ENCODE results near the gene TSPAN18. TPM values are rescaled to one million over a fixed set of nuclear protein-coding genes. Genes with fewer than 3 reads are reported as not detected.

The TSPAN18 gene
- total RNA-seq, 1 donor from 2014 or later = 26.3 TPM

DNA sequence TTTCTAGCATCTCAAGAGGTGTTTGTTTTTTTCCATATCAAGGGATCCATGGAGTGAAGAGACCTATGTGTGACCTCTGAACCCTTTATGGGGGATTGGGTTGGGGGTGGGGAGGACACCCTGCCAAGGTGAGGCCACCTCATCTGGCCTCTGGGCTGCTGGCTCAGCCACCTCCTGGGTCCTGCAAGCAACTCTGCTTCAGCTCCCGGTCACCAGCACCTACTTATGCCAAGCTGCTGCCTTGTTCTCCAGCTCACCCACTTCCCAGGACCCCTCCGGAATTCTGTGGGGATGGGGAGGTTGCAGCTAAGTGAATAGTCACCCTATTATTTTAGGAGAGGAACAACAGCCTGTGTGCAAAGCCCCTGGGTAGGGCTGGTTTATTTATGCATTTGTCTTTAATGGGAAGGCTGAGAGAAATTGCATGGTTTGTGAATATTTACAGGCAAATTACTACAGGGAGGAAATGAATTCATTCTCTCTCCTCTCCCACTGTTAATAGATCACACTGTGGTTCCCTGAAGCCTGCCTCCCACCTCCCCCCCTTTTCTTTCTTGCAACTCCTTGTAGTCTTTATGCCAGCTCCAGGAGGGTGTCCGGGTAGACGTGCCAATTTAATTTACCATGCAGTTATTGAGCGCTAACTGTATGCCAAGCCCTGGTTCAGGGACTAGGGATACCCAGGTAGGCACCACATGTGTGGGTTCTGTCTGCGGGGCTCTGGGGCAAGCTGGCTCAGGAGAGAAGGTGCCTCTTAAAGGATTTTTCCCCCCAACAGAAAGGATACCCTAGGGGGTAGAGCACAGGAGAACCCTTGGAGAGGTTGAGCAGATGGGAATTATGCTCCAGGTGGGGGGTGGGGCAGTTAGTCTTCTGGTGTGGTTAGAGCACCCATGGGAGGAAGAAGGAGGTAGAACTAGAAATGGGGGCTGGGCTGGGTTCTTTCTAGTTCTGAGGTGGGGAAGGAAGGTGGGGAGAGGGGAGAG is 50.7 kb downstream of the TSPAN18 start:
- no peak for DNase-seq (ENCODE audit: low read depth in 2 of 2)

DNA sequence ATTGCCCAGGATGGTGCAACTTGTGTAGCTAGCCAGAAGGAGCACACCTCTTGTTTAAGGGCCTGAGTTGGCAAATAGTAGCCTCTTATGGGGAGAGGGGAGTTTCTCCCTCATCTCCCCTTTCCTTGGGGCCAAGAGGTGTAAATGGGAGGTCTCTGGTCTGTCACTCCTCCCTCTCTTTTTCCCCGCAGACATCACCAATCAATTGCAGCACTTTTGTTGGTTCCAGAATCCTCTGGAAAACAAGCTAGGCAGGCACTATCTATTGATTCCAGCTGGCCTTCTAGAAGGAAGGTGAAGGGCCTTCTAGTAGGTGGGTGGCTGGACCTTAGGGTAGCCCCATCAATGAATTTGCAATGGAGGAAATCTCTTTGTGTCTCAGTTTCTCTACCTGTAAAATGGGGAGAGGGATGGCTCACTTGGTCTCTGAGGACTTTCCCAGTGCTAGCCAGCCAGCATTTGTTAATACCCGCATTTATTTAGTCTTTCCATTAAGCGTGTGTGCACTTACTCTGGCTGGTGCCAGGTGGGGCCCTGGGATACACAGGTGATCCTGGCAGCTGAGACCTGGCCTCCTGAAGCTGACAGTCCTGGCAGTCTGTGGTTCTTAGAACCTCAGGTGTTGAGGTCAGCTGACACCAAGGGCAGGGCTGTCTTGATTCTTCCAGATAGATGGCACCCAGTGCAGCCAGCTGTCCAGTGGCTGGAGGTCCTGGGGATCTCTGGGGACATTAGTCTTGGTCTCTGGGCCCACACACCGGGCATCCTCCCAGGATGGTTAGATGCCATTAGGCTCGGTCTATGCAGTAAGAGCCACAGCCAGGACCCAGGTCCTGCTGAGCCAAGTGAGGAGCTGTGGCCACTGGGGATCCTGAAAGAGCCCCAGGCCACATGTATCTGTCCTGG is 51.7 kb downstream of the TSPAN18 start:
- DNase-seq (ENCODE audit: low read depth in 2 of 2) = no peak

GRCh38 chr11:44779736-44780520 is 53.2 kb downstream of the TSPAN18 start:
- DNase-seq (ENCODE audit: low read depth in 2 of 2) = no peak

- DNase-seq (ENCODE audit: low read depth in 2 of 2) = no peak
Measured at GRCh38 chr11:44780940-44781631, 54.3 kb downstream of the TSPAN18 start.

DNA sequence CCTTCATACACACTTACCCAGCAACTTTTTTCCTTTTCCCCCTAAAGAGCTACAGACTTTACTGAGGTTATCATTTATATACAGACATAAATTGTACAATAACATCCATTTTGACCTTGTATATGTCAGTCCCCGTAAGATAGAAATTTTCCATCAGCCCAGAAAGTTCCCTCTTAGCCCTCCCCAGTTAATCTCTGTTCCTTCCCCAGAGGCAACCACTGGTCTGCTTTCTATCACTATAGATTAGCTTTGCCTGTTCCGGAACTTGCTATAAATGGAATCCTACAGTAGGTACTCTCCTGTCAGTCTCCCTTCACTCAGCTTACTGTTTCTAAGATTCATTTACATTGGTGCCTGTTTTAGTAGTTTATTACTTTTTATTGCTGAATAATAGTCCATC is 54.9 kb downstream of the TSPAN18 start:
- DNase-seq (ENCODE audit: low read depth in 2 of 2) = no peak

DNA sequence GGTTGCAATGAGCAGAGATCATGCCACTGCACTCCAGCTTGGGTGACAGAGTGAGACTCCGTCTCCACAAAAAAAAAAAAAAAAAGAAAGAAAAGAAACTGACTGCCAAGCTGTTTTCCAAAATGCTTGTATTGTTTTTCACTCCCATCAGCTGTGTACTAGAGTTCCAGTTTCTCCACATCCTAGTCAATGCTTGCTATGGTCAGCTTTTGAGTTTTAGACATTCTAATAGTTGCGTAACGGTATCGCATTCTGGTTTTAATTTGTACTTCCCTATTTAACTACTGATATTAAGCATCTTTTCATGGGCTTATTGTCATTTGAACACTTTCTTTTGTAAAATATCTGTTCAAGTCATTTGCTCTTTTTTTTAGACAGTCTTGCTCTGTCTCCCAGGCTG is 55.7 kb downstream of the TSPAN18 start:
- no peak for DNase-seq (ENCODE audit: low read depth in 2 of 2)

- no peak for DNase-seq (ENCODE audit: low read depth in 2 of 2)
Measured at GRCh38 chr11:44784436-44784760, 57.6 kb downstream of the TSPAN18 start.

DNA sequence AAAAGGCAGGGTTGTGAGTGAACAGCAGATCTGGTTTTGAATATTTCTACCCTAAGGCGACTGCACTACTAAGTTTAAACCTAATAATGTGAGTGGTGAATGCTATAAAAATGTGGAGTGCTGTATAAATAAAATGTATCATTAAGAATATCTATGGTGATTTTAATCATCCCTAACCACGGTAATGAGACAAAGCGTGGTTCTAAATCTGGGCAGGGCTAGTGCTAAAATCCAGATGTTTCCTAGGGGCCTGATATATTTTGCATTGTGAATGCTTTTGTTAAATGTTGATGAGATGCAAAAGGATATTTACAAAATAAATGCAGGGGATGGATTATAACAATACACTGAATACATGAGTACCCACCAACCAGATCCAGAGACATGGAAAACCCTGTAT is 58.1 kb downstream of the TSPAN18 start:
- no peak for DNase-seq (ENCODE audit: low read depth in 2 of 2)

- DNase-seq (ENCODE audit: low read depth in 2 of 2) = peak in 1 of 2 donors; percentile 24
Measured at GRCh38 chr11:44785856-44786607, 59.3 kb downstream of the TSPAN18 start.

- no peak for DNase-seq (ENCODE audit: low read depth in 2 of 2)
Measured at GRCh38 chr11:44787070-44787469, 60.3 kb downstream of the TSPAN18 start.

GRCh38 chr11:44787981-44788380 is 61.2 kb downstream of the TSPAN18 start:
- DNase-seq (ENCODE audit: low read depth in 2 of 2) = no peak

GRCh38 chr11:44788536-44789261 is 61.9 kb downstream of the TSPAN18 start:
- DNase-seq (ENCODE audit: low read depth in 2 of 2) = peak in 1 of 2 donors; percentile 68

DNA sequence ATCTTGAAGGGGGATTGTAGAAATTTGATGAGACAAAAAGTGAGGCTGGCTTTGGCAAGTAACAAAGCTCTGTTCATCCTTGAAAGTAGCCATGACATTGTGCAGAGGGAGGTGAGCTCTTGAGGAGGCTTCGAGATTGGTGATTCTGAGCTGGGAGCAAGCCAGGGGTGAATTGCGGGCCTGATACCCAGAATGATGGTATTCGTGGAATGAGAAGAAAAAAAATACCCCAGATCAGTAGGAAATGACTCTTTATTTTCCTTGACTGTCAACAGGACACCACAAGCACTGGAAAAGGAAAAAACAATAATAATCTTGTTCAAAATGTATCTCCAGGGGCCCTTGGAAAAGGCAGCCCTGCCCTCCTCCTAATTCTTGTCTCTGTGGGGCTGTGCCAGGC is 62.7 kb downstream of the TSPAN18 start:
- peak in 1 of 2 donors; percentile 49 for DNase-seq (ENCODE audit: low read depth in 2 of 2)

DNA sequence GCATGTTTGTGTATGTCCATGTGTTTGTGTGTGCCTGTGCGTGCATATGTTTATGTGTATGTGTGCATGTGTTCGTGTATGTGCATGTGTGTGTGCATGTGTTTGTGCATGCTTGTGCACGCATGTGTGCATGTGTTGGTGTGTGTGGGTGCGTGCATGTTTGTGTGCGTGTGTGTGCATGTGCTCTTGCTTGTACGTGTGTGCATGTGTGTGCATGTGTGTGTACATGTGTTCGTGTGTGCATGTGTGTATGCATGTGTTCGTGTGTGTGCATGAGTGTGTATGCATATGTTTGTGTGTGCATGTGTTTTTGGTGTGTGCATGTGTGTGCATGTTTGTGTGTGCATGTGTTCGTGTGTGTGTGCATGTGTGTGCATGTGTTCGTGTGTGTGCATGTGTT is 63.4 kb downstream of the TSPAN18 start:
- DNase-seq (ENCODE audit: low read depth in 2 of 2) = no peak

DNA sequence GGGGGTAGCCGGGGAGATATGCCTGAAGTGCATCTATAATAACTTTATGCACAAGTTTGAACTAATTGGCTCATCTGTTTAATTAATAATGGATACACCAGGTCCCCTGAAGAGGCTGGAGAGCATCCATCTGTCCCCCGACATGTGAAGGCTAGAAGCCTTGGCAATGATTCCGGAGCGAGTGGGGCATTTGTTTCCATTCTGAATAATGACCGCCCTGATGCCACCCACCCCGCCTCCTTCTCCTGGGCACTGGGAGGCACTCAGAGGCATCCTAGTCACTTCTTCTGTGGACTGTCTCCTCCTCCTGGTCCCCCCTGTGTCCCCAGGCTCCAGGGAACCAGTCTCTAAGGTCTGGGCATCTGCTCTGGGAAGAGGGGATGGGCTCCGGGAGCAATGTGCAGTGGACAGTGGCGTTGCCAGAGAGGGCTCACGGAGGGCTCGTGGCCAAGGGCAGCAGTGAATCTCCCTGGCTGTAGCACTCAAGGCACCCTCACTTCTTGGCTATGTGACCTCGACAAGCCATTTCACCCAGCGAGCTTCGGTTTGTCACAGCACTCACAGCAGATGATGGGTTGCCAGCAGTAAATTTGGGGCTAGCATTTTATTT is 64.7 kb downstream of the TSPAN18 start:
- DNase-seq (ENCODE audit: low read depth in 2 of 2) = no peak

DNA sequence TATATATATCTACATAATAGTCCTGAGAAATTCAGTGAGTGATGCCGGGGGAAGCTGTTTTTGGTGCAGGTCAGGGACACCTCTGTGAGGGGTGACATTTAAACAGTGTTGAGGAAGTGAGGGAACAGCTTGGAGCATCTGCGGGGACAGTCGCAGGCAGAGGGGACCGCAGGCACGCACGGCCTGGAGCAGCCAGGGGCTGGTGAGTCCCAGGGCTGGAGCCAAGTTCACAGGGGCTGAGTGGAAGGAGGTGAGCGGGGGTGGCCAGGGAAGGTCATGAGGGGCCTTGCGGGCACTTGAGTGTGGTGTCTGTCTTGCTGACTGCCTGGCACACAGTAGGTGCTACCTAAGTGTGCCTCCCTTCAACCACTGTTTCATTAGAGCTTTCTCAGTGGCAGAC is 65.4 kb downstream of the TSPAN18 start:
- DNase-seq (ENCODE audit: low read depth in 2 of 2) = no peak

GRCh38 chr11:44793350-44794090 is 66.8 kb downstream of the TSPAN18 start:
- DNase-seq (ENCODE audit: low read depth in 2 of 2) = no peak

DNA sequence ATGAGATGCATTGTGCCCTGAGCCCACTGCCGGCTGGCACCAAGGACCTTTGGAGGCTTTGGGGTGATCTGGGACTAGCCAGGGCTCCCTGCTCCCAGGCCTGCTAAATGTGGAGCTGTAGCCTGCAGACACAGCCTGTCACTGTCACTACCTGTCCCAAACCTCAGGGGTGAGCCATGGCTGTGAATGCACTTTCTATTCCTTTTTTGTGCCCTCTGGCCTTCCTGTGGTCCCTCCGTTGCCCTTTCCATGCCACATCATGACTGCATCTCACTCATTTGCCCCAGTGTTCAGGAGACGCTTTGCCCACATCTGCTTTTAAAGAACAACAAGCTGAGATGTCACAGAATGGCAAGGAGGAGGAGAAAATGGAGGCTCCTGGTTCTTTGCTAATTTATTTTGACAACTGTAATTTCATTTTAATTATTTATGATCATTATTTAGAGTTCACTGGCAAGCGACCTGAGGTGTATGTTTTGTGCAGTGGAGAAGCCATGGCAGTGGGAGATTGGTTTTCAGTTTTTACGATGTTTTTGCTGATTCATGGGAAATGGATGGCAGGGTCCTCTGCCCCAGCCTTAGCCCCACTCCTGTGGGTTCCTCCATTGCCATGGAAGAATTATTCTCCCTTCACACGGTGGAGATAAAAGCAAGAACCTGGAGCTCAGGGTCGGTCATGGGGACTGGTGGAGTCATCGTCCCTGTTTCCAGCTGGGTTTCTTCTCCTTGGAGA is 69.2 kb downstream of the TSPAN18 start:
- DNase-seq (ENCODE audit: low read depth in 2 of 2) = no peak
